ENCODE data around the gene UNC5A. TPM values are rescaled to one million over a fixed set of nuclear protein-coding genes. Genes with fewer than 3 reads are reported as not detected.

UNC5A gene
- total and polyA plus RNA-seq, 7 experiments from 2014 or later, result not detected

DNA sequence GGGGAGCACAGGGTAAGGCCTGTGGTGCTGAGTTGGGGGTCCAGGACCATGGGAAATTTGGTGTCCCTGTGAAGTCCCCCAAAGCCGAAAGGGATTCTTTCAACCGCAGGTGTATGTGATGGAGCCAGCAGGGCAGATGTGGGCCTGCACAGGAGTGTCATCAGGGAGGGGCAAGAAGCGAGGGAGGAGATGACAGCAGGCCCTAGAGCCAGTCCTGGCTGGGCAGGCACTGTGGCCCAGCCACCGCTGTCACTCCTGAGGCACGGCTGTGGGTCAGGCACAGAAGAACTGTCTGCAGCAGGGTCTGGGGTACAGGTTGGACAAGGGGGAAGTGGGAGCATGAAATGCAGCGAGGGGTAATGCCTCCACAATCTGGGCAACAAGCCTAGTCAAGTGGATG lies 83.9 kb downstream of the UNC5A start:
- no peaks in the 10 kb centered on the region for H3K27me3 ChIP-seq (ENCODE audit: control insufficient read depth in 2 of 2, insufficient read depth in 2 of 2, low read length in 2 of 2)
- DNase-seq (peak in 1 of 9 donors; percentile 9), ATAC-seq (no peak)
- H3K27ac ChIP-seq (ENCODE audit: low read depth, low read length), result no peak overlapping the region
- H3K9me3 ChIP-seq (ENCODE audit: control insufficient read depth in 2 of 3, low read length in 3 of 3), result no peaks in the 10 kb centered on the region
- Mint-ChIP-seq H3K4me3 (no peak overlapping the region), H3K4me1 (peaks cover 4 to 17% (median 9%) of the 10 kb centered on the region in 7 donors), H3K27me3 (peaks cover 0 to 9% (median 0%) of the 10 kb centered on the region in 5 donors), H3K27ac (no peak overlapping the region), H3K9me3 (no peaks in the 10 kb centered on the region), H3K36me3 (no peaks in the 10 kb centered on the region)
- POLR2A ChIA-PET, result no interaction called here
- intact Hi-C loops (cut with micrococcal nuclease), result no loop called here
- H3K4me3 ChIP-seq (ENCODE audit: low read length), result no peak overlapping the region
- no peaks in the 10 kb centered on the region for H3K36me3 ChIP-seq (ENCODE audit: control insufficient read depth in 2 of 3, insufficient read depth in 3 of 3, low read length in 3 of 3)
- H3K4me1 ChIP-seq (ENCODE audit: control insufficient read depth in 2 of 2, insufficient read depth in 2 of 2, low read length in 2 of 2), result no peaks in the 10 kb centered on the region
- CTCF ChIA-PET, result interaction anchor here (0.6 kb wide), 1 partner anchor 44 kb away, joined by 3 read pairs; no protein-coding TSS in a partner anchor

DNA sequence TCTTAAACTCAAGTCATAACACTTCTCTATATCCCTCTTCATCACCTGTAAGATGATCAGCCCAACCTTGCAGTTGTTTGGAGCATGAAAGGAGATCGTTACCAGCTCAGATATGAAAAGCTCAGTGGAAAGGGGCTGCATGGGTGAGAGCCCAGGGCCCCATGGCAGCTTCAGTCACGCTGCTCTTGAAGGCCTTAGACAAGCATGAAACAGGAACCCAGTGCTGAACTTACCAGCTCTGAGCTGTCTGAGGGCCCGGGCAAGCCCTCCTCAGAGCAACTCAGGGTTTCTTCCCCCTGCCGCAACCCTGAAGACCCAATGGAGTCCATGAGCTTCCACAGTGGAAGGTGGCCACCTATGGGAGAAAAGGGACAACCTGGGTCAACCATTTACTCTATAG lies 85.5 kb downstream of the UNC5A start:
- no peaks in the 10 kb centered on the region for H3K27me3 ChIP-seq (ENCODE audit: control insufficient read depth in 2 of 2, insufficient read depth in 2 of 2, low read length in 2 of 2)
- no peaks in the 10 kb centered on the region for H3K4me1 ChIP-seq (ENCODE audit: control insufficient read depth in 2 of 2, insufficient read depth in 2 of 2, low read length in 2 of 2)
- no peak overlapping the region for H3K27ac Mint-ChIP-seq
- ChIA-PET POLR2A (no interaction called here), CTCF (no interaction called here)
- H3K4me3 ChIP-seq (ENCODE audit: low read length), result no peak overlapping the region
- peaks cover 0 to 9% (median 0%) of the 10 kb centered on the region in 5 donors for H3K27me3 Mint-ChIP-seq
- no peak overlapping the region for H3K4me3 Mint-ChIP-seq
- ATAC-seq (no peak), DNase-seq (no peak)
- H3K9me3 Mint-ChIP-seq, result no peaks in the 10 kb centered on the region
- no peaks in the 10 kb centered on the region for H3K36me3 ChIP-seq (ENCODE audit: control insufficient read depth in 2 of 3, insufficient read depth in 3 of 3, low read length in 3 of 3)
- H3K9me3 ChIP-seq (ENCODE audit: control insufficient read depth in 2 of 3, low read length in 3 of 3), result no peaks in the 10 kb centered on the region
- peaks cover 0 to 2% (median 0%) of the 10 kb centered on the region in 5 donors for H3K36me3 Mint-ChIP-seq
- intact Hi-C loops (cut with micrococcal nuclease), result no loop called here
- H3K4me1 Mint-ChIP-seq, result peaks cover 8 to 25% (median 15%) of the 10 kb centered on the region in 7 donors
- no peak overlapping the region for H3K27ac ChIP-seq (ENCODE audit: low read depth, low read length)

DNA sequence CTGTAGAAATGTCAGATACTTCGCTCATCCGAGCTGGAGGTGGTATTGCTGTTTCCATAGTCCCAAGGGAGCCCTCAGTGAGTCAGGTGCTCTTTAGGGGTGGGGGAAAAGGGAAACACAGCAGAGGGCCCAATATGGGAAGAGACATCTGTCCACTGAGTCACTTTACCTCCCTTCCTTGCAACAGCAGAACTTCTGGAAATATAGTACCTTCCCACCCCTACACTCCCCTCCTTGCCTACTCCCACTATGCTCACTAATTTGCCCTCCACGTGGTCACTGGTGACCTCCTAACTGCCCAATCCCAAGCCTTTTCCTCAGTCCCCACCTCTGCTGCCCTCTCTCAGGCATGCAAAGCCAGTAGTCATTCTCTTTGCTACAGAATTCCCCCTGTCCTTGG lies 86.9 kb downstream of the UNC5A start:
- H3K4me1 ChIP-seq (ENCODE audit: control insufficient read depth in 2 of 2, insufficient read depth in 2 of 2, low read length in 2 of 2), result no peaks in the 10 kb centered on the region
- peak overlapping the region in 1 of 9 donors; percentile 78 for H3K27ac Mint-ChIP-seq
- no peak overlapping the region for H3K27ac ChIP-seq (ENCODE audit: low read depth, low read length)
- H3K36me3 Mint-ChIP-seq, result peaks cover 0 to 6% (median 0%) of the 10 kb centered on the region in 5 donors
- no peak overlapping the region for H3K4me3 ChIP-seq (ENCODE audit: low read length)
- no peak for DNase-seq
- ChIA-PET CTCF (no interaction called here), POLR2A (no interaction called here)
- H3K4me1 Mint-ChIP-seq, result peaks cover 8 to 28% (median 18%) of the 10 kb centered on the region in 7 donors
- no peaks in the 10 kb centered on the region for H3K9me3 Mint-ChIP-seq
- ATAC-seq, result no peak
- no peaks in the 10 kb centered on the region for H3K9me3 ChIP-seq (ENCODE audit: control insufficient read depth in 2 of 3, low read length in 3 of 3)
- intact Hi-C loops (cut with micrococcal nuclease), result no loop called here
- H3K36me3 ChIP-seq (ENCODE audit: control insufficient read depth in 2 of 3, insufficient read depth in 3 of 3, low read length in 3 of 3), result no peaks in the 10 kb centered on the region
- H3K4me3 Mint-ChIP-seq, result no peak overlapping the region
- H3K27me3 ChIP-seq (ENCODE audit: control insufficient read depth in 2 of 2, insufficient read depth in 2 of 2, low read length in 2 of 2), result no peaks in the 10 kb centered on the region
- H3K27me3 Mint-ChIP-seq, result peaks cover 0 to 9% (median 0%) of the 10 kb centered on the region in 5 donors

DNA sequence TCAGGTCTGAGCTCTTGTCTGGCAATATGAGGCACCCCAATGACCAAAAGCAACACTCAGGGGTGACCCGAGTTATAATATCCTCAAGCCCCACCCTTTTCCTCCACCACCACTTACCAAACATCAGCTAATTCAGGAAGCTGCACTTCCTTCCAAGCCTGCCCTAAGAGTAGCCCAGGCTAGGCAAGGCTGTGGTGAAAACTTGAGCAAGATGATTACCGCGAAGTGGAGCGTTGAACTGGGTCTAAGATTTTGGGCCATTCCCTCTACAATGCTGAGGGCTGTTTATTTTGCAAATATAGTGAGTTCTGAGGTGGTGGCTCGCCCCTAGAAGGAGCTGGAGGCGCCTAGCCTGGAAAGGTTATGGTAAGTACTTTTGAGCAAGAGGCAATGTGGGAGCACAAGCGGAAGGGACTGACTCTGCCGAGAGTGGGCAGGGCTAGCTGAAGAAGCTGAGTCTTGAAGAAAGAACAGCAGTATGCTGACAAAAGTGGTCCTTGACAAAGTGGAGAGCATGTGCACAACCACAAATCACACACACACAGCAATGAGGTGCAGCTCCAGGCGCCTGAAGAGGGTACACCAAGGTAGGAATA lies 89.0 kb downstream of the UNC5A start, which contains the start of gene HK3:
Gene HK3, minus strand, starts transcription at position 51 of the 596 bp plus-strand sequence. CDS start 3,187 bp downstream, outside the sequence.
- Mint-ChIP-seq H3K9me3 (no peaks in the 10 kb centered on the region), H3K36me3 (peaks cover 5 to 17% (median 7%) of the 10 kb centered on the region in 5 donors), H3K4me3 (peak within 1 kb of the TSS in 1 of 10 donors; percentile 16), H3K27me3 (peaks cover 0 to 9% (median 0%) of the 10 kb centered on the region in 5 donors), H3K27ac (peak within 1 kb of the TSS in 3 of 9 donors; percentile 29 to 82 (median 45)), H3K4me1 (peaks cover 8 to 28% (median 18%) of the 10 kb centered on the region in 7 donors)
- ChIA-PET CTCF (interaction anchor here (0.6 kb wide), 1 partner anchor 12 kb away, joined by 3 read pairs; no protein-coding TSS in a partner anchor), POLR2A (no interaction called here)
- no peaks in the 10 kb centered on the region for H3K9me3 ChIP-seq (ENCODE audit: control insufficient read depth in 2 of 3, low read length in 3 of 3)
- H3K27me3 ChIP-seq (ENCODE audit: control insufficient read depth in 2 of 2, insufficient read depth in 2 of 2, low read length in 2 of 2), result no peaks in the 10 kb centered on the region
- H3K27ac ChIP-seq (ENCODE audit: low read depth, low read length), result no peak within 1 kb of the TSS
- no peaks in the 10 kb centered on the region for H3K4me1 ChIP-seq (ENCODE audit: control insufficient read depth in 2 of 2, insufficient read depth in 2 of 2, low read length in 2 of 2)
- intact Hi-C loops (cut with micrococcal nuclease), result no loop called here
- no peak within 1 kb of the TSS for H3K4me3 ChIP-seq (ENCODE audit: low read length)
- ATAC-seq (peak; percentile 73), DNase-seq (no peak)
- H3K36me3 ChIP-seq (ENCODE audit: control insufficient read depth in 2 of 3, insufficient read depth in 3 of 3, low read length in 3 of 3), result peaks cover 0 to 16% (median under 1%) of the 10 kb centered on the region in 3 experiments

DNA sequence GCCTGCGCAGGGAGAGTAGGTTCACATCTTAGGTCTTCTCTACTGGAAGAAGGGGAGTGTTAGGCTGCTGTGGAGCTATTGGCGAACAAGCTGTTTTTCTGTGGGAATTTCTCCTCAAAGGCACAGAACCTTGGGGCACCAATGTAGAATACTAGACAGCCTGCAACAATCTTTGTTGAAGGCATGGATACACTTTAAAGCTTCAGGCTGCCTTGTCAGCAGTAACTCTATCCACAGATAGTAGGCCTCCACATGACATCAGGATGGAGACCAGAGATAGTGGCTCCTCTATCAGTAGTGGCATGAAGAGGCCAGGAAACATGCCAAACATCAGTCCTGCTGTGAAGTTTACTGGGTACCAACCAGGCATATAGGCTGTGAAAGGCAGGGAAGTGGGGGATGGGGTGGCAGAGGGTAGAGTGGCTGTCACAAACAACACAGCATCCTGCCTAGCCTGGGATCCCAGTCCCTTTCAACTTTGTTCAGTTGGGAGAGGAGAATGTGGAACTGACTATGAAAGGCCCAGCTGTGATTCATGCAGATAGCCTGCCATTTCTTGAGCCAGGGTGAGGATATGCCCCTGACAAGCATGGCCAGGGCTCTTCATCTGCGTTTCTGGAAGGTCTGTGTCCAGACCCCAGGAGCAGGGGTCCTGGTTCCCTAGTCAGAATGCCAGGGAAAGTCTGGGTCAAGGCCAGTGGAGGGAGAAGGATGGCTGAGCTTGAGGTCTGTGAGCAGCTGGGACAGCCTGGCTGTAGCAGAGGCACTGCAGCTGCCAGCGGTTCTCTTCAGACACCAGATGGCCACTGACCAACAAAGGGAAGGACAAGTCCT lies 89.8 kb downstream of the UNC5A start:
- H3K4me3 Mint-ChIP-seq, result no peak overlapping the region
- Histone ChIP-seq H3K4me1 (ENCODE audit: control insufficient read depth in 2 of 2, insufficient read depth in 2 of 2, low read length in 2 of 2) (no peaks in the 10 kb centered on the region), H3K4me3 (ENCODE audit: low read length) (no peak overlapping the region), H3K36me3 (ENCODE audit: control insufficient read depth in 2 of 3, insufficient read depth in 3 of 3, low read length in 3 of 3) (peaks cover 2 to 22% (median 4%) of the 10 kb centered on the region in 3 experiments), H3K27ac (ENCODE audit: low read depth, low read length) (no peak overlapping the region), H3K9me3 (ENCODE audit: control insufficient read depth in 2 of 3, low read length in 3 of 3) (no peaks in the 10 kb centered on the region), H3K27me3 (ENCODE audit: control insufficient read depth in 2 of 2, insufficient read depth in 2 of 2, low read length in 2 of 2) (no peaks in the 10 kb centered on the region)
- ChIA-PET POLR2A (no interaction called here), CTCF (no interaction called here)
- H3K4me1 Mint-ChIP-seq, result peaks cover 8 to 28% (median 18%) of the 10 kb centered on the region in 7 donors
- peaks cover 0 to 9% (median 0%) of the 10 kb centered on the region in 5 donors for H3K27me3 Mint-ChIP-seq
- ATAC-seq (no peak), DNase-seq (no peak)
- H3K9me3 Mint-ChIP-seq, result no peaks in the 10 kb centered on the region
- intact Hi-C loops (cut with micrococcal nuclease), result no loop called here
- peaks cover 7 to 22% (median 12%) of the 10 kb centered on the region in 5 donors for H3K36me3 Mint-ChIP-seq
- H3K27ac Mint-ChIP-seq, result peak overlapping the region in 1 of 9 donors; percentile 14

DNA sequence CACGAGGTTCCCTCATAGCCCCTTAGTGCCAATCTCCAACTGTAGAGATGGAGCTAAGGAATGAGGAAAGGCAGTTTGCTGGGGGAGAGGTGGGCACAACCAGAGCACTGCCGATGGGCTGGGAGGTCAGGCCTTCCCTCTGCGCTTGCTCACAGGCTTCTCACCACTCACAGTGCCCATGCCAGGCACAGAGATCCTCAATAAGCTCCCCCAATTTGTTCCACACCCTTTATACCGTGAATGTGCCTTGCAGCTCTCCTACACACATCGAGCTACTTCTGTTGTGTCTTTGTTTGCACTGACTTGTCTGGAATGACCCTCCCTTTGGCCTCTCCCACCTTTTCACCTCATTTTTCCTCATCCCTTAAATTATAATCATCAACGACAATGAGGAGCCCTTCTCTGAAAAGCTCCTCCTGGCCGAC lies 90.4 kb downstream of the UNC5A start:
- Mint-ChIP-seq H3K9me3 (no peaks in the 10 kb centered on the region), H3K36me3 (peaks cover 7 to 27% (median 19%) of the 10 kb centered on the region in 5 donors), H3K27ac (peak overlapping the region in 2 of 9 donors; percentile 0 to 25), H3K4me3 (no peak overlapping the region), H3K4me1 (peaks cover 8 to 23% (median 18%) of the 10 kb centered on the region in 7 donors), H3K27me3 (peaks cover 0 to 9% (median 0%) of the 10 kb centered on the region in 5 donors)
- DNase-seq (no peak), ATAC-seq (no peak)
- Histone ChIP-seq H3K4me3 (ENCODE audit: low read length) (no peak overlapping the region), H3K27me3 (ENCODE audit: control insufficient read depth in 2 of 2, insufficient read depth in 2 of 2, low read length in 2 of 2) (no peaks in the 10 kb centered on the region), H3K36me3 (ENCODE audit: control insufficient read depth in 2 of 3, insufficient read depth in 3 of 3, low read length in 3 of 3) (peaks cover 4 to 29% (median 7%) of the 10 kb centered on the region in 3 experiments), H3K4me1 (ENCODE audit: control insufficient read depth in 2 of 2, insufficient read depth in 2 of 2, low read length in 2 of 2) (no peaks in the 10 kb centered on the region), H3K9me3 (ENCODE audit: control insufficient read depth in 2 of 3, low read length in 3 of 3) (no peaks in the 10 kb centered on the region), H3K27ac (ENCODE audit: low read depth, low read length) (no peak overlapping the region)
- ChIA-PET CTCF (no interaction called here), POLR2A (no interaction called here)
- intact Hi-C loops (cut with micrococcal nuclease), result no loop called here

All from naive thymus-derived CD4-positive, alpha-beta T cell (primary cell).